Brain pericyte (primary cell): ENCODE data around the gene PREX1.
"Not testable (repeated sequence)": the region's sequence is repeated elsewhere in the genome, so short reads cannot be mapped to it uniquely, and the experiment has no call there.

ENCODE experiments used
- DNase-seq: peaks from one replicate; pipeline ENCODE4 v3.0.0-alpha.2; 2012; ENCODE audit warnings: low read depth, low spot score

Gene PREX1

GRCh38 chr20:48606841-48607543 lies 220.8 kb downstream of the PREX1 start:
- DNase-seq = no peak

GRCh38 chr20:48606172-48606840 lies 221.5 kb downstream of the PREX1 start:
- no peak for DNase-seq

DNA sequence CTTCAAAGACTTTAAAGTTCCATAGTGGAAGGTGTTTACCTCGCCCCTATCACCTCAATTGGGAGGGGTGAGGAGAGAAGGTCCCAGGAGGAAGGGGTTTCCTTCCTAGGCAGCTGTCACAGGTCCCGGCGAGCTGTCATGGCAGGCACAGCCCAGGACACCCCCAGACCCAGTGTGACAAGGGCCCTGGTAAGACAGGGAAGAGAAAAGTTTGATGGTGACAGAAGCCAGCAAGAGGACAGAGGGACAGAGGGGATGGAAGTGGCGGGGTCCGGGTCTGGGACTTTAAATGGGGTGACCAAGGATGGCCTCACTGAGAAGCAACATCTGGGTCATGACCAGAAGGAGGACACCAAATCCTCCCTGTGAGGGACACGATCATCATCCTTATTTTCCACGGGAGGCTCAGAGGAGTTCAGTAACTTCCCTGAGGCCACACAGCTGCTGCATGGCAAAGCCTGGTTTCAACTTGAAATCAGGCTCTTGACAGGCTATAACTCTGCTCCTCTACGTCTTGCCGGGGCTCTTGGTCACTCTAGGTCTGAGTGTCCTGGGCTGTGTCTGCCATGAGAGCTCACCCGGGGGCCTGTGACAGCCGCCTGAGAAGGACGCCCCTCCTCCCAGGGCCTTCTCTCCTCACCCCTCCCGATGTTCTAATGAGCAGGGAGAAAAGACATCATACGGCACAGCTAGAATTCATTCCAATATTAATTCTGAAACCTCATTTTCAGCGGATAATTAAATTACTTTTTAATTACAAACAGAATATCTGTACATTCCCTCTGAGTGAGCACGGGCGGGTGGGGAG lies 222.2 kb downstream of the PREX1 start:
- DNase-seq = no peak

DNA sequence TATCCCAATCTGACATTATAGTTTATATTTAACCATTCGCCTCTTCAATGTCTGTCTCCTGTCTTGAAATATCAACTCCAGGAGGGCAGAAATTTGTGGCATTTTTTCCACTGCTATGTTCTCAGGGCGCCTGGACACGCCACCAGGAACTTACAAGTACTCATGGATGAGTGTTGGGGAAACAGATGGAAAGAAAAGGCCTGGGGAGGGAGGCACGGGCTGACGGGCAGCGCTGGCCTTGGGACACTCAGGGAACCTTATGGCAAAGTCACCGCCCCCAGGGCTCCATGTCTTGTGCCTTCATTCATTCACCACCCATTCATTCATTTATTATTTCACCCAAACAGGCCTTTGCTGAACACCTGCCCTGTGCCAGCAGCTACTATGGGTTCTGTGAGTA lies 222.9 kb downstream of the PREX1 start:
- DNase-seq = no peak

- DNase-seq = no peak
Measured at GRCh38 chr20:48604426-48604825, 223.4 kb downstream of the PREX1 start.

GRCh38 chr20:48603819-48604405 lies 223.9 kb downstream of the PREX1 start:
- no peak for DNase-seq

DNA sequence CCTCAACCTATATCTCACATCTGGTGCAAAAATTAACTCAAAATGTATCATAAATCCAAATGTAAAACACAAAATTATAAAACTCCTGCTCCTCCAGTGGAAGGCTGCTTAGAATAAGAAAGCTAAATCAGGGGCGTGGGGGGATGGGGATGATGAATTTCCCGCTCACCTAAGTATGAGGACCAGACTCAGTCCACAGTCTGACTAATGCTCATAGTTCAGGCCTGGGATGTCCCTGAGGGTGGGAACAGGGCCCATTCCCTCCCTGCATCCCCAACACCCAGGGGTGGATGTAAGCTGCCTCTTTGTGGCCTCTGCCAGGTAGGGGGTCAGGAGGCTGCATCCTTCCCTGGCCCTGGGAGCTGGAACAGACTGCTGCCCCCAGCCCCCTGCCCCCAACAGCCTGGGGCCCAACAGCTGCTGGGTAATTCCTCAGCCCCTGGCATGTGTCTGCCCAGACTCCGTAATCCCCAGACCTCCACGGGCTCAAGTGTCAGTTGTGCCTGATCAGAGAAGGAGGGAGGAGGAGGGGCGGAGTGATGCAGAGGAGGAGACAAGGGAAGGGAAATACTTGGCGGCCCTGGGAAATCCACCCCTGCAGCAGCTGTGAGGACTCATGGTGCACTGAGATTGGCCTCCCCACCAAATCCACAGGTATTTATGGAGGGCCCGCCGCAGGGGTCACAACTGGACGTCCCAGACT lies 224.5 kb downstream of the PREX1 start:
- DNase-seq = no peak

GRCh38 chr20:48601798-48602197 lies 226.0 kb downstream of the PREX1 start:
- no peak for DNase-seq

DNA sequence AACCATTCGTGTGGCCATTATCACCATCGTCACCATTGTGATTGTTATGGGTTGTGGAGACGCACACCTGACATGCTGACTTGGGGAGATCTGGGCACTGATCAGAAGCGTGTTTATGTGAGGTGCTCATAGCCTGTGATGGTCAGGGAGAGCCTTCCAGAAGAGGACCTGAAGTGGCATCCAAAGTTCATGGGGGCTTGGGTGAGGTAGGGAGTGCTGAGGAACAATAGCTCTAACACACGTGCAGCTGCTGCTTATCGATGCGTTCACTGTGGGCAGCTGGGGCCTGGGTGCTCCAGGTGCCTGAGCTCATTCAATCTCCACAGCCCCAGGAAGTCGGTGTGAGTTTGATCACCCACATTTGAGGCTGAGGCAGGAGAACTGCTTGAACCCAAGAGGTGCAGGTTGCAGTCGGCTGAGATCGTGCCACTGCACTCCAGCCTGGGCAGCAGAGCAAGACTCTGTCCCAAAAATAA lies 227.3 kb downstream of the PREX1 start:
- DNase-seq = no peak

GRCh38 chr20:48599748-48600469 lies 227.9 kb downstream of the PREX1 start:
- DNase-seq = no peak

- no peak for DNase-seq
Measured at GRCh38 chr20:48599106-48599747, 228.6 kb downstream of the PREX1 start.

DNA sequence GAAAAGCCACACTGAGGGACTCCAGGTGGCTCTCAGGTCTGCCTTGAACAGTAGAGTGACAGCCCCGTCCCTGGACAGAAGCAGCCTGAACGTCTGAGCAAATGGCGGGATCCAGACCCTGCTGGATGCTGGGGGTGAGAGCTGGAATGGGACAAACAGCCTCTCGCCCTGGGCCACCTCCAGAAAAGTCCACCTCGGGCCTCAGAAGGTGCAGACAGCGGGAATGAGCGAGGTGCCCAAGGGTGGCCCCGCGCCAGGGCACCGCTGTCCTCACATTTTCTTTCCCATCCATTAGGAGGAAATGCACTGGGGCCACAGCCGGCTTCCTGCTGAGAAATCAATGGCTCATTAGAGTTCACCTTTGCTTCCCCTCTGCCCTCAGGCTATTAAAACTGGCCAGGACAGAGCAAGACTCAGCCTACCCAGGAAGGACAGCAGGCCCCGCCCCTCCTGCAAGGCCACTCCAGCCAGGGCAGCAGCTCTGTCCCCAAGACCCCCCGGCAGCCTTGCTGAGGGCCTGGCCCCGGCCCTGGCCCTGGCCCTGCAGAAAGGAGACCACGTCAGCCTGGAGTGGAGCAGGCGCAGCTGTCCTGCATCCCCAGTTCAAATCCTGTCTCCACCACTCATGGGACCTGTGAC lies 229.4 kb downstream of the PREX1 start:
- DNase-seq = not testable (repeated sequence)

DNA sequence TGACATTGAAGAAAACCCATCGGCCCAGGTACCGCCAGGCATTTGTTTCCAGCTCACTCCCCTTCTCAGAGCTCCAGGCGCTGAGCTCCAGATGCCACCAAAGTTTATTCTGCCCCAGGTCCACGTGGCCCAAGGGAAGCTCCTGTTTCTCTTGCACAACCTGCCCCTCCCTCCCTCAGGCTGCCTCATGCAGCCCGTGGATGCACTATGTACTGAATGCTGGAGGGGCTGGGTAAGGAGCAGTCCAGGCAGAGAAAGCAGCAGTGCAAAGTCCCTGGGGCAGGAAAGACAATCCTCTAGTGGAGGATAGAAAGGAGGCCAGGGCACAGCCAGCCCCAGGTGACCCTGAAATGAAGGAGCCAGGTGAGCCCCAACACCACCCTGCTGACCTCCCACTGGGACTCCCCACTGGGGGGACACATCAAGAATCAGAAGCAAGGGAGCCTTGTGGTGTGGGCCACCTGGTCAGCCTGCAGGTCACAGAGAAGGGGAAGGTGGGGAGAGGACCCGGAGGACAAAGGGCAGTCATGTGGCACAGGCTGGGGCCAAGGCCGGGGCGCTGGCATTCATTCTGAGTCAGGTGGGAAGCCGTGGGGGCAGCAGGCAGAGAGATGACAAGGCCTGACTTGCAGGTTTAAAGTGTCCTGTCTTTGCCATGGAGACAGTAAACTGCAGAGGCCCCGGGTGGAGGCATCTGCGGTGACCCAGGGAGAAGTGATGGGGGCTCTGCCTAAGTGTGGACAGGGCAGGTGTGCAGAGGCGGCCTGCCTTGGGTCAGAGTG lies 230.1 kb downstream of the PREX1 start:
- DNase-seq = no peak

- no peak for DNase-seq
Measured at GRCh38 chr20:48596334-48596898, 231.4 kb downstream of the PREX1 start.

DNA sequence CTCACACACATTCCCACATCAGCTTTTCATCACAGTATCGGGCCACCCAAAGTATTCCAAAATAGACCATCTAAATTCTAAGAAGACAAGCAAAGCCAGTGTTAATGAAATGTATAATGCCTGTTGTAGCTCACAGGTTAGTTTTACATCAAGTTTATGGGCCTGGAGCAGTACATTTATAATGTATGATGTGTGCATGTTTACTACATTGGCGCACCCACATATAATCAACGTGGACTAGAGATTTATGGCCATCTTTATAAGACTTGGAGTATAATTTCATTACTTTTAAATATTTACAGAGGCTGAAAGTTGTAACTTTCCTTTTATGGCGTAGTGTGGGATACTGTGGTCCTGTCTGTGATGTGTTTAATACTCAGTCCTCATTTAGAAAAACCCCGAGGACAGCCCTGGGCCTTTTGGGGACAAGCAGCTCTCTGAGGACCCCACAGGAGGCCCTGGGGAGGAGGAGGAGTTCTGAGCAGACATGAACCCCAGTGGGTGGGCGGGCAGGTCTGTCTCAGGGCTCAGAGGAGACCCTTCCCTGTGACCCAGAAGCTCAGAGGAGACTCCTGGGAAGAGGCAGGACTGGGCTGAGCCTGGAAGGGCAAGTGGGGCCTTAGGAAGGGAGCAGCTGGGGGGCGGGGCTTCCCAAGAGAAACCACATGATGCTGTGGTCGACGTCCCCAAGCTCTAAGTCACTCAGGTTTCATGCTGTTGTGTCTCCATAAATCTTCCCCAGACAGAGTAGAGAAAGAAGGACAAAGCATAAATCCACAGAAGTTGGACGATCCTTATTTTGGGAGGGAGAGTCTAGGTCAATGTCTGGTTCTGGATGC lies 232.1 kb downstream of the PREX1 start:
- no peak for DNase-seq

DNA sequence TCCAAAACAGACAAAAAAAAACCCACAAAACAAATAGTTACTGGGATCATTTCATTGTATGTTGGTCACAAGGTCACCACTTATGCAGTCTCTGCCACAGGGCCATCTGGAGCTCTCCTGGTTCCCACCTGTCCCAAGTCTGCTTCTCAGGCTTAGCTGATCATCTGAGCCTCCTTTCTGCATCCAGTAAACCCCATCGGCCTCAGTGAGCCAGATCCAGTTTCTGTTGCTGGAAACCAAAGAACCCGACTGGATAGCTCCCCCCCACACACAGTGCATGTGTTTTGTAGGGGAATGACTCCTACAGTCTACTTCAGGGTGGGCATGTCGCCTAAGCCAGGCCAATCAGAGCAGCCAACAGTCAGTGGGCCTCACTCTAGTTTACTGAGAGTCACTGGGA lies 233.3 kb downstream of the PREX1 start:
- no peak for DNase-seq

GRCh38 chr20:48592107-48592940 lies 235.5 kb downstream of the PREX1 start:
- DNase-seq = no peak
